HEK293 (cell line): Measurements from ENCODE around the gene ATG101.

Experiments
- ZBTB1 ChIP-seq: fragments of 450-650 bp; formaldehyde crosslinking; IDR thresholded peaks from 2 replicates; pipeline ENCODE4 v1.5.1; 2016; ENCODE audit warnings: missing biosample characterization, missing genetic modification characterization
- ZNF121 ChIP-seq: fragments of 450-650 bp; formaldehyde crosslinking; IDR thresholded peaks from 2 replicates; pipeline ENCODE4 v1.5.1; 2016; ENCODE audit warnings: missing biosample characterization, missing genetic modification characterization
- ZNF184 ChIP-seq: fragments of 450-650 bp; IDR thresholded peaks from 2 replicates; pipeline ENCODE4 v1.5.1; 2018; ENCODE audit warnings: missing biosample characterization, mild to moderate bottlenecking, missing genetic modification characterization
- ZNF214 ChIP-seq: fragments of 450-650 bp; formaldehyde crosslinking; IDR thresholded peaks from 2 replicates; pipeline ENCODE4 v1.5.1; 2017; ENCODE audit warnings: missing biosample characterization, mild to moderate bottlenecking, missing genetic modification characterization, borderline replicate concordance
- ZNF274 ChIP-seq, 2 experiments: fragments of 200-500 bp in 1 of 2; fragments of 450-650 bp in 1 of 2; sonication (Bioruptor generic) in 1 of 2; formaldehyde crosslinking in 1 of 2; IDR thresholded peaks; 2 replicates each; pipeline versions ENCODE4 v1.5.1 to v1.6.1; 2014 to 2016; ENCODE audit warnings: borderline replicate concordance in 1 of 2, inconsistent platforms in 1 of 2, low read length in 1 of 2, missing biosample characterization in 1 of 2, missing genetic modification characterization in 1 of 2
- ZNF292 ChIP-seq: fragments of 450-650 bp; formaldehyde crosslinking; IDR thresholded peaks from 2 replicates; pipeline ENCODE4 v1.5.1; 2016; ENCODE audit warnings: low read depth, missing biosample characterization, missing genetic modification characterization, borderline replicate concordance
- ZNF561 ChIP-seq: fragments of 450-650 bp; IDR thresholded peaks from 2 replicates; pipeline ENCODE4 v1.5.1; 2018; ENCODE audit warnings: missing biosample characterization, missing genetic modification characterization, borderline replicate concordance
- TF ChIP-seq, protein P1 (sequence below): fragments of 450-650 bp; formaldehyde crosslinking; IDR thresholded peaks from 2 replicates; pipeline ENCODE4 v1.5.1; 2016; ENCODE audit warnings: missing biosample characterization, missing genetic modification characterization
- TF ChIP-seq, protein P2 (sequence below): sonication (generic); formaldehyde crosslinking; IDR thresholded peaks from 2 replicates; pipeline ENCODE4 v1.8.1; 2022; ENCODE audit warnings: mild to moderate bottlenecking, moderate library complexity, missing genetic modification reagents
- TF ChIP-seq, protein P3 (sequence below): fragments of 450-650 bp; IDR thresholded peaks from 2 replicates; pipeline ENCODE4 v1.5.1; 2018; ENCODE audit warnings: missing biosample characterization, mild to moderate bottlenecking, missing genetic modification characterization
- TF ChIP-seq, protein P4 (sequence below): fragments of 450-650 bp; formaldehyde crosslinking; optimal IDR thresholded peaks from 2 replicates; pipeline ENCODE3; 2016; ENCODE audit warnings: missing biosample characterization, mild to moderate bottlenecking, missing genetic modification characterization
- TF ChIP-seq, protein P5 (sequence below): fragments of 450-650 bp; formaldehyde crosslinking; IDR thresholded peaks from 2 replicates; pipeline ENCODE4 v1.5.1; 2017; ENCODE audit warnings: missing biosample characterization, mild to moderate bottlenecking, missing genetic modification characterization, moderate library complexity

- TF ChIP-seq, protein P1, sequence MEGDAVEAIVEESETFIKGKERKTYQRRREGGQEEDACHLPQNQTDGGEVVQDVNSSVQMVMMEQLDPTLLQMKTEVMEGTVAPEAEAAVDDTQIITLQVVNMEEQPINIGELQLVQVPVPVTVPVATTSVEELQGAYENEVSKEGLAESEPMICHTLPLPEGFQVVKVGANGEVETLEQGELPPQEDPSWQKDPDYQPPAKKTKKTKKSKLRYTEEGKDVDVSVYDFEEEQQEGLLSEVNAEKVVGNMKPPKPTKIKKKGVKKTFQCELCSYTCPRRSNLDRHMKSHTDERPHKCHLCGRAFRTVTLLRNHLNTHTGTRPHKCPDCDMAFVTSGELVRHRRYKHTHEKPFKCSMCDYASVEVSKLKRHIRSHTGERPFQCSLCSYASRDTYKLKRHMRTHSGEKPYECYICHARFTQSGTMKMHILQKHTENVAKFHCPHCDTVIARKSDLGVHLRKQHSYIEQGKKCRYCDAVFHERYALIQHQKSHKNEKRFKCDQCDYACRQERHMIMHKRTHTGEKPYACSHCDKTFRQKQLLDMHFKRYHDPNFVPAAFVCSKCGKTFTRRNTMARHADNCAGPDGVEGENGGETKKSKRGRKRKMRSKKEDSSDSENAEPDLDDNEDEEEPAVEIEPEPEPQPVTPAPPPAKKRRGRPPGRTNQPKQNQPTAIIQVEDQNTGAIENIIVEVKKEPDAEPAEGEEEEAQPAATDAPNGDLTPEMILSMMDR (tag by site-specific recombination): no peak
- TF ChIP-seq ZNF121 (no peak), ZNF292 (tag by site-specific recombination) (no peak), ZNF561 (tag by site-specific recombination) (no peak), ZBTB1 (tag by site-specific recombination) (no peak), ZNF184 (tag by site-specific recombination) (no peak), ZNF214 (tag by site-specific recombination) (no peak), ZNF274 (IDR thresholded peaks at IDR 0.05; ENCODE audit: low read length) (no peak), ZNF274 (tag by site-specific recombination; IDR thresholded peaks at IDR 0.05; ENCODE audit: borderline replicate concordance) (no peak)
- TF ChIP-seq, protein P2, sequence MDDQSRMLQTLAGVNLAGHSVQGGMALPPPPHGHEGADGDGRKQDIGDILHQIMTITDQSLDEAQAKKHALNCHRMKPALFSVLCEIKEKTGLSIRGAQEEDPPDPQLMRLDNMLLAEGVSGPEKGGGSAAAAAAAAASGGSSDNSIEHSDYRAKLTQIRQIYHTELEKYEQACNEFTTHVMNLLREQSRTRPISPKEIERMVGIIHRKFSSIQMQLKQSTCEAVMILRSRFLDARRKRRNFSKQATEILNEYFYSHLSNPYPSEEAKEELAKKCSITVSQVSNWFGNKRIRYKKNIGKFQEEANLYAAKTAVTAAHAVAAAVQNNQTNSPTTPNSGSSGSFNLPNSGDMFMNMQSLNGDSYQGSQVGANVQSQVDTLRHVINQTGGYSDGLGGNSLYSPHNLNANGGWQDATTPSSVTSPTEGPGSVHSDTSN (CRISPR knock-in tag): no peak
- TF ChIP-seq, protein P3, sequence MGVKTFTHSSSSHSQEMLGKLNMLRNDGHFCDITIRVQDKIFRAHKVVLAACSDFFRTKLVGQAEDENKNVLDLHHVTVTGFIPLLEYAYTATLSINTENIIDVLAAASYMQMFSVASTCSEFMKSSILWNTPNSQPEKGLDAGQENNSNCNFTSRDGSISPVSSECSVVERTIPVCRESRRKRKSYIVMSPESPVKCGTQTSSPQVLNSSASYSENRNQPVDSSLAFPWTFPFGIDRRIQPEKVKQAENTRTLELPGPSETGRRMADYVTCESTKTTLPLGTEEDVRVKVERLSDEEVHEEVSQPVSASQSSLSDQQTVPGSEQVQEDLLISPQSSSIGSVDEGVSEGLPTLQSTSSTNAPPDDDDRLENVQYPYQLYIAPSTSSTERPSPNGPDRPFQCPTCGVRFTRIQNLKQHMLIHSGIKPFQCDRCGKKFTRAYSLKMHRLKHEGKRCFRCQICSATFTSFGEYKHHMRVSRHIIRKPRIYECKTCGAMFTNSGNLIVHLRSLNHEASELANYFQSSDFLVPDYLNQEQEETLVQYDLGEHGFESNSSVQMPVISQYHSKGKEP (tag by site-specific recombination): no peak
- TF ChIP-seq, protein P4, sequence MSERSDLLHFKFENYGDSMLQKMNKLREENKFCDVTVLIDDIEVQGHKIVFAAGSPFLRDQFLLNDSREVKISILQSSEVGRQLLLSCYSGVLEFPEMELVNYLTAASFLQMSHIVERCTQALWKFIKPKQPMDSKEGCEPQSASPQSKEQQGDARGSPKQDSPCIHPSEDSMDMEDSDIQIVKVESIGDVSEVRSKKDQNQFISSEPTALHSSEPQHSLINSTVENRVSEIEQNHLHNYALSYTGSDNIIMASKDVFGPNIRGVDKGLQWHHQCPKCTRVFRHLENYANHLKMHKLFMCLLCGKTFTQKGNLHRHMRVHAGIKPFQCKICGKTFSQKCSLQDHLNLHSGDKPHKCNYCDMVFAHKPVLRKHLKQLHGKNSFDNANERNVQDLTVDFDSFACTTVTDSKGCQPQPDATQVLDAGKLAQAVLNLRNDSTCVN (tag by site-specific recombination): no peak
- TF ChIP-seq, protein P5, sequence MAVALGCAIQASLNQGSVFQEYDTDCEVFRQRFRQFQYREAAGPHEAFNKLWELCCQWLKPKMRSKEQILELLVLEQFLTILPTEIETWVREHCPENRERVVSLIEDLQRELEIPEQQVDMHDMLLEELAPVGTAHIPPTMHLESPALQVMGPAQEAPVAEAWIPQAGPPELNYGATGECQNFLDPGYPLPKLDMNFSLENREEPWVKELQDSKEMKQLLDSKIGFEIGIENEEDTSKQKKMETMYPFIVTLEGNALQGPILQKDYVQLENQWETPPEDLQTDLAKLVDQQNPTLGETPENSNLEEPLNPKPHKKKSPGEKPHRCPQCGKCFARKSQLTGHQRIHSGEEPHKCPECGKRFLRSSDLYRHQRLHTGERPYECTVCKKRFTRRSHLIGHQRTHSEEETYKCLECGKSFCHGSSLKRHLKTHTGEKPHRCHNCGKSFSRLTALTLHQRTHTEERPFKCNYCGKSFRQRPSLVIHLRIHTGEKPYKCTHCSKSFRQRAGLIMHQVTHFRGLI (tag by site-specific recombination): no peak
Measured at GRCh38 chr12:52055731-52056711, 13.8 kb upstream of the ATG101 start.
